ENCODE results near the gene MRM1. TPM values are rescaled to one million over a fixed set of nuclear protein-coding genes. Genes with fewer than 3 reads are reported as not detected.

The MRM1 gene
- total and polyA plus RNA-seq, 9 of the 15 experiments (the other 6 are each of a cell fraction or from before 2014, with no cell fraction given): 0.61 to 28.4 (median 21.5) TPM

DNA sequence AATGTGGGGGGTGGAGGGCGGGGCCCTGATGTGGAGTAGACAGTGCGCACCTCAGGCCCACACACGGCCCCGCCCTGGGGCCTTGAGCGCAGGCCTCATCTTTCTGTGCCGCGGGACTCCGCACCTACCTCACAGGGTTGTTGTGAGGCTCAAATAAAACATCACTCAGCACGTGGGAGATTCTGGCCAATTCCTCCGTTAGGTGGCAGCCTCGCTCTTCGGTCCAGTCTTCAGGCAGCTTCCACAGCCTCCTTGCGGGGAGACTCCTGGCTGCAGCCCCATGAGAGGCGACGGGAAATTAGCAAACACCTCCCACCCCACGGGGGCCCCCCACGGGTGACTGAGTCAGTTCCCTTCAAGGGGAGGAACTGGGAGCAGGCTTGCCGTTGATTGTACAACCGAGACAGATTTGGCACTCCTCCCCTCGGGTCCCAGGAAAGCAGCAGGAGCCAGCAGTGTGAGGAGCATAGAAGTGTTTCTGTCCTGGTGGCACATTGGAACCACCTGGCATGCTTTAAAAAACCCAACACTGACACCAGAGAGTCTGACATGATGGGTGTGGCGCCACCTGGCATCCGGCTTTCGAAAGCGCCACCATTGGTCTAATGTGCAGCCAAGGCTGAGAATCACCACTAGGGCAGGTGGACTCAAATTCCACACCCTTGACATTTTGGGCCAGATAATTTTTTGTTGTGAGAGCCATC lies 7.6 kb downstream of the MRM1 start (continued):
- TF ChIP-seq, protein P1, sequence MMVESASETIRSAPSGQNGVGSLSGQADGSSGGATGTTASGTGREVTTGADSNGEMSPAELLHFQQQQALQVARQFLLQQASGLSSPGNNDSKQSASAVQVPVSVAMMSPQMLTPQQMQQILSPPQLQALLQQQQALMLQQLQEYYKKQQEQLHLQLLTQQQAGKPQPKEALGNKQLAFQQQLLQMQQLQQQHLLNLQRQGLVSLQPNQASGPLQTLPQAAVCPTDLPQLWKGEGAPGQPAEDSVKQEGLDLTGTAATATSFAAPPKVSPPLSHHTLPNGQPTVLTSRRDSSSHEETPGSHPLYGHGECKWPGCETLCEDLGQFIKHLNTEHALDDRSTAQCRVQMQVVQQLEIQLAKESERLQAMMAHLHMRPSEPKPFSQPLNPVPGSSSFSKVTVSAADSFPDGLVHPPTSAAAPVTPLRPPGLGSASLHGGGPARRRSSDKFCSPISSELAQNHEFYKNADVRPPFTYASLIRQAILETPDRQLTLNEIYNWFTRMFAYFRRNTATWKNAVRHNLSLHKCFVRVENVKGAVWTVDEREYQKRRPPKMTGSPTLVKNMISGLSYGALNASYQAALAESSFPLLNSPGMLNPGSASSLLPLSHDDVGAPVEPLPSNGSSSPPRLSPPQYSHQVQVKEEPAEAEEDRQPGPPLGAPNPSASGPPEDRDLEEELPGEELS (CRISPR knock-in tag; IDR thresholded peaks at IDR 0.05; ENCODE audit: borderline replicate concordance): no peak
- TF ChIP-seq SIX5 (IDR thresholded peaks at IDR 0.05; ENCODE audit: borderline replicate concordance in 1 of 2, insufficient read depth in 1 of 2, low read depth in 1 of 2, low read length in 2 of 2): no peak
- TF ChIP-seq EGR1 (conservative IDR thresholded peaks at IDR 0.05): peak; percentile 18; the same call in 1 of the 2 replicates
- TF ChIP-seq POLR2H (tag; IDR thresholded peaks at IDR 0.05; ENCODE audit: low read depth): no peak
- no peak for TF ChIP-seq STAT5A (IDR thresholded peaks at IDR 0.05; ENCODE audit: borderline replicate concordance, low read length)
- TF ChIP-seq, protein P2, sequence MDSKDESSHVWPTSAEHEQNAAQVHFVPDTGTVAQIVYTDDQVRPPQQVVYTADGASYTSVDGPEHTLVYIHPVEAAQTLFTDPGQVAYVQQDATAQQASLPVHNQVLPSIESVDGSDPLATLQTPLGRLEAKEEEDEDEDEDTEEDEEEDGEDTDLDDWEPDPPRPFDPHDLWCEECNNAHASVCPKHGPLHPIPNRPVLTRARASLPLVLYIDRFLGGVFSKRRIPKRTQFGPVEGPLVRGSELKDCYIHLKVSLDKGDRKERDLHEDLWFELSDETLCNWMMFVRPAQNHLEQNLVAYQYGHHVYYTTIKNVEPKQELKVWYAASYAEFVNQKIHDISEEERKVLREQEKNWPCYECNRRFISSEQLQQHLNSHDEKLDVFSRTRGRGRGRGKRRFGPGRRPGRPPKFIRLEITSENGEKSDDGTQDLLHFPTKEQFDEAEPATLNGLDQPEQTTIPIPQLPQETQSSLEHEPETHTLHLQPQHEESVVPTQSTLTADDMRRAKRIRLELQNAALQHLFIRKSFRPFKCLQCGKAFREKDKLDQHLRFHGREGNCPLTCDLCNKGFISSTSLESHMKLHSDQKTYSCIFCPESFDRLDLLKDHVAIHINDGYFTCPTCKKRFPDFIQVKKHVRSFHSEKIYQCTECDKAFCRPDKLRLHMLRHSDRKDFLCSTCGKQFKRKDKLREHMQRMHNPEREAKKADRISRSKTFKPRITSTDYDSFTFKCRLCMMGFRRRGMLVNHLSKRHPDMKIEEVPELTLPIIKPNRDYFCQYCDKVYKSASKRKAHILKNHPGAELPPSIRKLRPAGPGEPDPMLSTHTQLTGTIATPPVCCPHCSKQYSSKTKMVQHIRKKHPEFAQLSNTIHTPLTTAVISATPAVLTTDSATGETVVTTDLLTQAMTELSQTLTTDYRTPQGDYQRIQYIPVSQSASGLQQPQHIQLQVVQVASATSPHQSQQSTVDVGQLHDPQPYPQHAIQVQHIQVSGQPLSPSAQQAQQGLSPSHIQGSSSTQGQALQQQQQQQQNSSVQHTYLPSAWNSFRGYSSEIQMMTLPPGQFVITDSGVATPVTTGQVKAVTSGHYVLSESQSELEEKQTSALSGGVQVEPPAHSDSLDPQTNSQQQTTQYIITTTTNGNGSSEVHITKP (IDR thresholded peaks at IDR 0.05; ENCODE audit: partially characterized antibody): peak; percentile 44
- TF ChIP-seq, protein P3, sequence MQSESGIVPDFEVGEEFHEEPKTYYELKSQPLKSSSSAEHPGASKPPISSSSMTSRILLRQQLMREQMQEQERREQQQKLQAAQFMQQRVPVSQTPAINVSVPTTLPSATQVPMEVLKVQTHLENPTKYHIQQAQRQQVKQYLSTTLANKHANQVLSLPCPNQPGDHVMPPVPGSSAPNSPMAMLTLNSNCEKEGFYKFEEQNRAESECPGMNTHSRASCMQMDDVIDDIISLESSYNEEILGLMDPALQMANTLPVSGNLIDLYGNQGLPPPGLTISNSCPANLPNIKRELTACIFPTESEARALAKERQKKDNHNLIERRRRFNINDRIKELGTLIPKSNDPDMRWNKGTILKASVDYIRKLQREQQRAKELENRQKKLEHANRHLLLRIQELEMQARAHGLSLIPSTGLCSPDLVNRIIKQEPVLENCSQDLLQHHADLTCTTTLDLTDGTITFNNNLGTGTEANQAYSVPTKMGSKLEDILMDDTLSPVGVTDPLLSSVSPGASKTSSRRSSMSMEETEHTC (IDR thresholded peaks at IDR 0.05): no peak
- no peak for TF ChIP-seq RFX7 (CRISPR knock-in tag; IDR thresholded peaks at IDR 0.05)
- TF ChIP-seq, protein P4, sequence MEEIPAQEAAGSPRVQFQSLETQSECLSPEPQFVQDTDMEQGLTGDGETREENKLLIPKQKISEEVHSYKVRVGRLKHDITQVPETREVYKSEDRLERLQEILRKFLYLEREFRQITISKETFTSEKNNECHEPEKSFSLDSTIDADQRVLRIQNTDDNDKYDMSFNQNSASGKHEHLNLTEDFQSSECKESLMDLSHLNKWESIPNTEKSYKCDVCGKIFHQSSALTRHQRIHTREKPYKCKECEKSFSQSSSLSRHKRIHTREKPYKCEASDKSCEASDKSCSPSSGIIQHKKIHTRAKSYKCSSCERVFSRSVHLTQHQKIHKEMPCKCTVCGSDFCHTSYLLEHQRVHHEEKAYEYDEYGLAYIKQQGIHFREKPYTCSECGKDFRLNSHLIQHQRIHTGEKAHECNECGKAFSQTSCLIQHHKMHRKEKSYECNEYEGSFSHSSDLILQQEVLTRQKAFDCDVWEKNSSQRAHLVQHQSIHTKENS (CRISPR knock-in tag; IDR thresholded peaks at IDR 0.05): no peak
- TF ChIP-seq, protein P5, sequence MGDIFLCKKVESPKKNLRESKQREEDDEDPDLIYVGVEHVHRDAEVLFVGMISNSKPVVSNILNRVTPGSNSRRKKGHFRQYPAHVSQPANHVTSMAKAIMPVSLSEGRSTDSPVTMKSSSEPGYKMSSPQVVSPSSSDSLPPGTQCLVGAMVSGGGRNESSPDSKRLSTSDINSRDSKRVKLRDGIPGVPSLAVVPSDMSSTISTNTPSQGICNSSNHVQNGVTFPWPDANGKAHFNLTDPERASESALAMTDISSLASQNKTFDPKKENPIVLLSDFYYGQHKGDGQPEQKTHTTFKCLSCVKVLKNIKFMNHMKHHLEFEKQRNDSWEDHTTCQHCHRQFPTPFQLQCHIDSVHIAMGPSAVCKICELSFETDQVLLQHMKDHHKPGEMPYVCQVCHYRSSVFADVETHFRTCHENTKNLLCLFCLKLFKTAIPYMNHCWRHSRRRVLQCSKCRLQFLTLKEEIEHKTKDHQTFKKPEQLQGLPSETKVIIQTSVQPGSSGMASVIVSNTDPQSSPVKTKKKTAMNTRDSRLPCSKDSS (IDR thresholded peaks at IDR 0.05; ENCODE audit: low read depth, partially characterized antibody): no peak
- no peak for TF ChIP-seq HNRNPUL1 (IDR thresholded peaks at IDR 0.05; ENCODE audit: low read length)
- TF ChIP-seq RBM25 (IDR thresholded peaks at IDR 0.05; ENCODE audit: low read depth, low read length, severe bottlenecking): no peak
- TF ChIP-seq GTF2E2 (tag; IDR thresholded peaks at IDR 0.05): no peak
- no peak for TF ChIP-seq HOXB6 (CRISPR knock-in tag; IDR thresholded peaks at IDR 0.05; ENCODE audit: borderline replicate concordance)
- TF ChIP-seq, protein P6, sequence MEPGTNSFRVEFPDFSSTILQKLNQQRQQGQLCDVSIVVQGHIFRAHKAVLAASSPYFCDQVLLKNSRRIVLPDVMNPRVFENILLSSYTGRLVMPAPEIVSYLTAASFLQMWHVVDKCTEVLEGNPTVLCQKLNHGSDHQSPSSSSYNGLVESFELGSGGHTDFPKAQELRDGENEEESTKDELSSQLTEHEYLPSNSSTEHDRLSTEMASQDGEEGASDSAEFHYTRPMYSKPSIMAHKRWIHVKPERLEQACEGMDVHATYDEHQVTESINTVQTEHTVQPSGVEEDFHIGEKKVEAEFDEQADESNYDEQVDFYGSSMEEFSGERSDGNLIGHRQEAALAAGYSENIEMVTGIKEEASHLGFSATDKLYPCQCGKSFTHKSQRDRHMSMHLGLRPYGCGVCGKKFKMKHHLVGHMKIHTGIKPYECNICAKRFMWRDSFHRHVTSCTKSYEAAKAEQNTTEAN (CRISPR knock-in tag; IDR thresholded peaks at IDR 0.05): no peak
